Progenitor cell of endocrine pancreas (in vitro differentiated cells): ENCODE data around the gene SYAP1. TPM values are rescaled to one million over a fixed set of nuclear protein-coding genes. Genes with fewer than 3 reads are reported as not detected.
A peak's percentile ranks its signal among the peaks of the same experiment; 100 is the strongest.

Experiments used
- DNase-seq: peaks from one replicate; pipeline ENCODE4 v3.0.0; 2021; ENCODE audit warnings: low spot score; ENCODE audit not compliant: unreplicated experiment
- H3K27ac Mint-ChIP-seq: 2 replicates; pipeline ENCODE4 v1.8.0; 2021; ENCODE audit warnings: mild to moderate bottlenecking, moderate library complexity, mixed read lengths
- H3K27me3 Mint-ChIP-seq: 2 replicates; pipeline ENCODE4 v1.8.0; 2021; ENCODE audit warnings: mixed read lengths
- H3K36me3 Mint-ChIP-seq: 2 replicates; pipeline ENCODE4 v1.8.0; 2022; ENCODE audit warnings: mixed read lengths; ENCODE audit not compliant: insufficient read depth
- H3K4me1 Mint-ChIP-seq: 2 replicates; pipeline ENCODE4 v1.8.0; 2021; ENCODE audit warnings: low read depth, mixed read lengths
- H3K4me3 Mint-ChIP-seq: 2 replicates; pipeline ENCODE4 v1.8.0; 2021; ENCODE audit warnings: low read depth, mild to moderate bottlenecking, moderate library complexity, mixed read lengths
- H3K9me3 Mint-ChIP-seq: 2 replicates; pipeline ENCODE4 v1.8.0; 2021; ENCODE audit warnings: low read depth, mixed read lengths
- total RNA-seq: library from RNA; stranded (reverse); gene quantifications from 2 replicates; pipeline ENCODE4 v1.2.1, GENCODE V29; 2021
- TF ChIP-seq, protein P1 (sequence below): fragments of 200-600 bp; sonication (generic); IDR thresholded peaks from one replicate; pipeline ENCODE4 v1.5.0; 2021; ENCODE audit warnings: antibody characterized with exemption, mild to moderate bottlenecking; ENCODE audit not compliant: unreplicated experiment

The SYAP1 gene
- total RNA-seq, 1 donor from 2014 or later: 59.0 TPM

DNA sequence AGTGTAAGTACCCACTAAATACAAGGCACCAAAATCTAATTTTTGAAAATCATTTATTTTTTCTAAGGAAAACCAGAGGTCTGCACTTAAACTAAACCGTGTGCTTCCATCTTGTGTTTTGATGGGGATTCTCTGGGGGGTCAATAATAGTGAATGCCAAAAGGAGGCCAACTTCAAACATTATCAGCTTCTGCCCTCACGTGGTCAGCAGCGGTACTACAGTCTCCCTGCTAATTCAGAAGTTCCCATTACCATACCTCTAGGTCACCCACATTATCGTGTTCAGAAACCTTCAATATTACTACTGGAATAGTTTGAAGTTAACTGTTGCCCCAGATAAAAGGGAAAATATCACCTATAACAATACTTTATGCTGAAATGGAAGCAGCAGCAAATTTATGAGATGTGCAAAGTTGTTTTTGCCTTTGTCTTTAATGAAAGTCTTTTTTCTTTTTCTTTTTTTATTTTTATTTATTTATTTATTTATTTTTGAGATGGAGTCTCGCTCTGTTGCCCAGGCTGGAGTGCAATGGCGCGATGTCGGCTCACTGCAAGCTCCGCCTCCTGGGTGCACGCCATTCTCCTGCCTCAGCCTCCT lies 24.2 kb upstream of the SYAP1 start:
- TF ChIP-seq, protein P1, sequence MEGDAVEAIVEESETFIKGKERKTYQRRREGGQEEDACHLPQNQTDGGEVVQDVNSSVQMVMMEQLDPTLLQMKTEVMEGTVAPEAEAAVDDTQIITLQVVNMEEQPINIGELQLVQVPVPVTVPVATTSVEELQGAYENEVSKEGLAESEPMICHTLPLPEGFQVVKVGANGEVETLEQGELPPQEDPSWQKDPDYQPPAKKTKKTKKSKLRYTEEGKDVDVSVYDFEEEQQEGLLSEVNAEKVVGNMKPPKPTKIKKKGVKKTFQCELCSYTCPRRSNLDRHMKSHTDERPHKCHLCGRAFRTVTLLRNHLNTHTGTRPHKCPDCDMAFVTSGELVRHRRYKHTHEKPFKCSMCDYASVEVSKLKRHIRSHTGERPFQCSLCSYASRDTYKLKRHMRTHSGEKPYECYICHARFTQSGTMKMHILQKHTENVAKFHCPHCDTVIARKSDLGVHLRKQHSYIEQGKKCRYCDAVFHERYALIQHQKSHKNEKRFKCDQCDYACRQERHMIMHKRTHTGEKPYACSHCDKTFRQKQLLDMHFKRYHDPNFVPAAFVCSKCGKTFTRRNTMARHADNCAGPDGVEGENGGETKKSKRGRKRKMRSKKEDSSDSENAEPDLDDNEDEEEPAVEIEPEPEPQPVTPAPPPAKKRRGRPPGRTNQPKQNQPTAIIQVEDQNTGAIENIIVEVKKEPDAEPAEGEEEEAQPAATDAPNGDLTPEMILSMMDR: peak; percentile 95
- Mint-ChIP-seq H3K27ac (peak overlapping the region; percentile 7), H3K27me3 (no peaks in the 10 kb centered on the region), H3K4me3 (no peak overlapping the region), H3K4me1 (peaks cover 5% of the 10 kb centered on the region), H3K9me3 (no peaks in the 10 kb centered on the region), H3K36me3 (peaks cover 49% of the 10 kb centered on the region)
- DNase-seq: peak; percentile 59

DNA sequence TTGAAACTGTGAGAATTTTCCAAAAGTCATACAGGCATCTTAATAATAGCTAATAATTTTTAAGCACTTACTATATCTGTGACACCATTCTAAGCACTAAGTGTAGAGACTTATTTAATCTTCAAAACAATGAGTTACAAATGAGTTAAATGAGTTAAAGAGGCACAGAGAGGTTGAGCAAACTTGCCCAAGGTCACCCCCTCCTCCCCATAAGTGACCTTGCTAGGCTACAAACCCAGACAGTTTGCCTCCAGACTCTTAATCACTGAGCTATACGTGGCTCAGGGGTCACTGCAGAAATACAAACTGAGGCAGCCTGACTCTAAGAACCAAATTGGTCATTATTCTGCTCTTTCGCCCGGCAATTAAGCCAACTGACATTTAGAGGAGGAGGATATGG lies 22.5 kb upstream of the SYAP1 start:
- H3K9me3 Mint-ChIP-seq: no peaks in the 10 kb centered on the region
- no peak overlapping the region for H3K27ac Mint-ChIP-seq
- H3K4me3 Mint-ChIP-seq: no peak overlapping the region
- no peaks in the 10 kb centered on the region for H3K27me3 Mint-ChIP-seq
- peaks cover 47% of the 10 kb centered on the region for H3K36me3 Mint-ChIP-seq
- TF ChIP-seq, protein P1: no peak
- peaks cover 5% of the 10 kb centered on the region for H3K4me1 Mint-ChIP-seq
- no peak for DNase-seq

DNA sequence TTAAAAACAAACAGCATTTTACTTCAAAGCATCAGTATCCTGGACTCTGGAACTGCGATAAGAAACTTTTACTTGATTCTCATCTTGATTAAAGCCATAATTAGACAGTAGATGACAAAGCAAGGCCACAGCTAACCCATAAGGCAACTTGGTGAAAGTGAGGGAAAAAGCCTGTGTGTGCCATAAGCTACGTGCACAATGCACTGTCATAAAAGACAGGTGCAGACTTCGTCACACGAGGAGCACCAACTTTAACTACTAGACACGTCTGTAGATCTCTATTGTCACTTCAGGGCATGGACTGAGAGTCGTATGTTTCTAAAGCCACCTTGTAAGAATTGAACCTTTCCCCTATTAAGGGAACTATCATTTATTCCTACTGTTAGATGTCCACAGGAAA lies 20.0 kb upstream of the SYAP1 start:
- no peak overlapping the region for H3K4me3 Mint-ChIP-seq
- H3K27ac Mint-ChIP-seq: no peak overlapping the region
- no peaks in the 10 kb centered on the region for H3K27me3 Mint-ChIP-seq
- H3K4me1 Mint-ChIP-seq: peaks cover 7% of the 10 kb centered on the region
- no peak for DNase-seq
- H3K9me3 Mint-ChIP-seq: no peaks in the 10 kb centered on the region
- TF ChIP-seq, protein P1: no peak
- peaks cover 44% of the 10 kb centered on the region for H3K36me3 Mint-ChIP-seq

DNA sequence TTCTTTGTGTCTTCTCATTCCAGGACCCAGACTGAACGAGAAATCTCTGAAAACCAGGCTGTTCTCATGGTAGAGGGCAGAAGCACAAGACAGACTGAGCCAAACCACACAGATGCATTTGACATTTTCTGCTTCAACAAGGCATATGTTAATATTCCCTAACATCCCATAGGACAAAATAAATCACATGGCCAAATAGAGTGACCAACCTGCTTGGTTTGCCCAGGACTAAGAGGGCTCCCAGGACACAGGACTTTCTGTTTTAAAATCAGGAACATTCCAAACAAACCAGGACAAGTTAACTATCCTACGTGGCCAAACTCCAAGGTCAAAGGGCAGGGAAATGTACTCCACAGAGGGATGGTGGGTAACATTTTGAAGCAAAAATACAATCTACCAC lies 18.7 kb upstream of the SYAP1 start:
- Mint-ChIP-seq H3K27ac (no peak overlapping the region), H3K9me3 (no peaks in the 10 kb centered on the region), H3K4me1 (peaks cover 7% of the 10 kb centered on the region), H3K4me3 (no peak overlapping the region), H3K27me3 (no peaks in the 10 kb centered on the region), H3K36me3 (peaks cover 43% of the 10 kb centered on the region)
- no peak for DNase-seq
- TF ChIP-seq, protein P1: no peak

DNA sequence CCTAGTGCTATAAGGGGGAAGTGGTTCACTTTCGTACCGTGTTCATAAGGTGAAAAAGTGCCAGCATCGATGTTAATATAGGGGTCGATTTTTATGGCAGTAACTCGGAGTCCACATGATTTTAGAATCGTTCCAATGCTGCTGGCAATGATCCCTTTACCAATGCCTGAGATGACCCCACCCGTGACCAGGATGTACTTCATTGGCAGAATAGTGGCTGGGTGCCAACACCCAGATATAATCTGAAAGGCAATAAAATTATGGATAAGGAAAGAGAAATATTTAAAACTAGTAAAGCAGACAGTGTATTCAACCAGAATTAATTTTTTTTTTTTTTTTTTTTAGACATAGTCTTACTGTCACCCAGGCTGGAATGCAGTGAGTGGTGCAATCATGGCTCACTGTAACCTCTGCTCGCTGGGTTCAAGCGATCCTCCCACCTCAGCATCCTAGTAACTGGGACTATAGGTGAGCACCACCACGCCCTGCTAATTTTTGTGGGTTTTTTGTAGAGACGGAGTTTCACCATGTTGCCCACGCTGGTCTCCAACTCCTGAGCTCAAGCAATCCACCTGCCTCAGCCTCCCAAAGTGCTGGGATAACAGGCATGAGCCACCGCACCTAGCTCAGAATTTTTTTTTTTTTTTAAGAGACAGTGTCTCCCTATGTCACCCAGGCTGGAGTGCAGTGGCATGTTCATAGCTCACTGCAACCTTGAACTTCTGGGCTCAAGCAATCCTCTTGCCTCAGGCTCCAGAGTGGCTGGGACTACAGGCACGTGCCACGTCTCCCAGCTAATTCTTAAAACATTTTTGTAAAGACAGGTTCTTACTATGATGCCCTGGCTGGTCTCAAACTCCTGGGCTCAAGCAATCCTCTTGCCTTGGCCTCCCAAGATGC lies 16.5 kb upstream of the SYAP1 start:
- DNase-seq: no peak
- TF ChIP-seq, protein P1: no peak
- H3K4me1 Mint-ChIP-seq: peaks cover 2% of the 10 kb centered on the region
- no peak overlapping the region for H3K4me3 Mint-ChIP-seq
- H3K36me3 Mint-ChIP-seq: peaks cover 39% of the 10 kb centered on the region
- no peaks in the 10 kb centered on the region for H3K9me3 Mint-ChIP-seq
- H3K27ac Mint-ChIP-seq: no peak overlapping the region
- no peaks in the 10 kb centered on the region for H3K27me3 Mint-ChIP-seq
